Measurements from ENCODE around the gene HCRTR2.
"Not testable (repeated sequence)": the region's sequence is repeated elsewhere in the genome, so short reads cannot be mapped to it uniquely, and the experiment has no call there.

HCRTR2 gene

DNA sequence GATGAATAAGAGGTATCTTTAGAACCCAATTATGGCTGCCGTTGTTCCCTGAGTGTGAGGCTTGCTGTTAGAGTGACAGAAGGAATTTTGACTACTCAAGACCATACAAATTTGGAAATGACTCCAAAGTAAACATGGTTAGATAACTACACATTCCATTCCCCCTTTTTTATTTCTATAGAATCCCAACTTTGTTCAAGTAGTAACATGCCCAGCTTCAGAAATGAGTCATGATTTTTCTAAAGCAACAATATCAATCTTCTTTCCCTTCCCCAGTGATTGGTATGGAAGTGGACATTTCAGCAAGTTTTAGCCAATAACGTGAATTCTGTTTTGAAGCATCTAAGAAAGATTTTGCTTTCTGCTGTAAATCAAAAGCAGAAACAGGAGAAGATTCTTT is 37.8 kb downstream of the HCRTR2 start:
- no peaks in the 10 kb centered on the region for H3K9me3 ChIP-seq (ENCODE audit: control insufficient read depth, low read length)
- H3K4me3 ChIP-seq (ENCODE audit: insufficient read depth, low read depth, low read length) = no peak overlapping the region
- no peaks in the 10 kb centered on the region for H3K27me3 ChIP-seq (ENCODE audit: control insufficient read depth, insufficient read depth, low read length, poor library complexity, severe bottlenecking)
- 85 to 96% methylated on average over 2 of the region's 2 CpGs for WGBS, 2 experiments
- H3K4me1 ChIP-seq (ENCODE audit: control insufficient read depth, insufficient read depth, low read length) = no peaks in the 10 kb centered on the region
- H3K27ac ChIP-seq (ENCODE audit: insufficient read depth, low read depth, low read length, poor library complexity, severe bottlenecking) = no peak overlapping the region
- no peaks in the 10 kb centered on the region for H3K36me3 ChIP-seq (ENCODE audit: control insufficient read depth, insufficient read depth, low read length)

- H3K27me3 ChIP-seq (ENCODE audit: control insufficient read depth, insufficient read depth, low read length, poor library complexity, severe bottlenecking) = no peaks in the 10 kb centered on the region
- no peaks in the 10 kb centered on the region for H3K36me3 ChIP-seq (ENCODE audit: control insufficient read depth, insufficient read depth, low read length)
- no peaks in the 10 kb centered on the region for H3K4me1 ChIP-seq (ENCODE audit: control insufficient read depth, insufficient read depth, low read length)
- H3K27ac ChIP-seq (ENCODE audit: insufficient read depth, low read depth, low read length, poor library complexity, severe bottlenecking) = no peak overlapping the region
- no peaks in the 10 kb centered on the region for H3K9me3 ChIP-seq (ENCODE audit: control insufficient read depth, low read length)
- H3K4me3 ChIP-seq (ENCODE audit: insufficient read depth, low read depth, low read length) = no peak overlapping the region
- WGBS, 2 experiments = 95 to 100% methylated on average over 1 to 2 of the region's 3 CpGs
These were observed 46.6 kb downstream of the HCRTR2 start for GRCh38 chr6:55220961-55221360.

DNA sequence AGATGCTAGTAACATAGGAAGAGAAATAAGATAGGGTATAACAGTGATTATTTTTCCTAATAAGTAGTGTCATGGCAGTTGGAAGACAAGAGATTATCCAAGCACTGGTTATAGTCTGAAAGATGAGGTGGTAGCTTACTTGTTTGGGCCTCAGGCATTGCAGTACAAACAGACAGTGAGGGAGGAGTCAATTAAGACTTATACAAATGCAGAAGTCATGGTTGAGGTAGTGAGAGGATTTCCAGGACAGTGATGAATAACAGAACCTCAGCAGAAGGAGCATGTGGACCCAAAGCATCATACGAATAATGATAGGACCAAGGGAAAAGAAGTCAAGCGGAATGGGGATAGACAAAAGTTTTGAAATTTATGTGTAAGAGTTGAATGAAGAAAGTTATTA is 53.5 kb downstream of the HCRTR2 start:
- Histone ChIP-seq H3K4me1 (ENCODE audit: control insufficient read depth, insufficient read depth, low read length) (no peaks in the 10 kb centered on the region), H3K9me3 (ENCODE audit: control insufficient read depth, low read length) (no peaks in the 10 kb centered on the region), H3K4me3 (ENCODE audit: insufficient read depth, low read depth, low read length) (no peak overlapping the region), H3K27ac (ENCODE audit: insufficient read depth, low read depth, low read length, poor library complexity, severe bottlenecking) (no peak overlapping the region), H3K36me3 (ENCODE audit: control insufficient read depth, insufficient read depth, low read length) (no peaks in the 10 kb centered on the region), H3K27me3 (ENCODE audit: control insufficient read depth, insufficient read depth, low read length, poor library complexity, severe bottlenecking) (no peaks in the 10 kb centered on the region)
- WGBS, 2 experiments = 58 to 72% methylated on average over 2 of the region's 2 CpGs

DNA sequence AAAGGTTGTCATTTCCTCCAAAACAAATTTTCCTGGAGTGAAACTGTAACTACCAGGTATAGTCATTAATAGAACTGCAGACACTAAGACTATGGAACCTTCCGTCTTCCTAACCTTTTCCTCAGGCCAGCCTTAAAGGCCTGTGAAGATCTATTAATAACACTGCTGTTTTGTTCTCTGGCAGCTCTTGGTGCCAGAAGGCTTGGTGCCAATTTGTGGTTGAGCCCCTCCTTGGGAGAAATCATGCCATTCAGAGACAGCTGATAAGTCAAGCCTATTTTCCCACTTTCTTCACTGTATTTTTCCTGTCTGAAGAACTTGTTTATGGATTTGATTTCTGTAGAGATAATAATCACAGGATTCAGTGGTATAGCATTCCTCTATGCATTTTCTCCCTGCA is 64.8 kb downstream of the HCRTR2 start:
- Histone ChIP-seq H3K27ac (ENCODE audit: insufficient read depth, low read depth, low read length, poor library complexity, severe bottlenecking) (no peak overlapping the region), H3K4me1 (ENCODE audit: control insufficient read depth, insufficient read depth, low read length) (no peaks in the 10 kb centered on the region), H3K4me3 (ENCODE audit: insufficient read depth, low read depth, low read length) (no peak overlapping the region), H3K36me3 (ENCODE audit: control insufficient read depth, insufficient read depth, low read length) (no peaks in the 10 kb centered on the region), H3K27me3 (ENCODE audit: control insufficient read depth, insufficient read depth, low read length, poor library complexity, severe bottlenecking) (no peaks in the 10 kb centered on the region), H3K9me3 (ENCODE audit: control insufficient read depth, low read length) (no peaks in the 10 kb centered on the region)
- WGBS, 2 experiments = 94 to 100% methylated on average over 1 of the region's 1 CpG

GRCh38 chr6:55240975-55241605 is 66.8 kb downstream of the HCRTR2 start:
- not testable (repeated sequence) for H3K4me3 ChIP-seq (ENCODE audit: insufficient read depth, low read depth, low read length); H3K9me3 ChIP-seq (ENCODE audit: control insufficient read depth, low read length); H3K27me3 ChIP-seq (ENCODE audit: control insufficient read depth, insufficient read depth, low read length, poor library complexity, severe bottlenecking); H3K4me1 ChIP-seq (ENCODE audit: control insufficient read depth, insufficient read depth, low read length); H3K27ac ChIP-seq (ENCODE audit: insufficient read depth, low read depth, low read length, poor library complexity, severe bottlenecking); H3K36me3 ChIP-seq (ENCODE audit: control insufficient read depth, insufficient read depth, low read length)
- WGBS, 2 experiments = 61% methylated on average over 2 of the region's 6 CpGs; no CpG with 5 or more reads in 1 of the 2 experiments

DNA sequence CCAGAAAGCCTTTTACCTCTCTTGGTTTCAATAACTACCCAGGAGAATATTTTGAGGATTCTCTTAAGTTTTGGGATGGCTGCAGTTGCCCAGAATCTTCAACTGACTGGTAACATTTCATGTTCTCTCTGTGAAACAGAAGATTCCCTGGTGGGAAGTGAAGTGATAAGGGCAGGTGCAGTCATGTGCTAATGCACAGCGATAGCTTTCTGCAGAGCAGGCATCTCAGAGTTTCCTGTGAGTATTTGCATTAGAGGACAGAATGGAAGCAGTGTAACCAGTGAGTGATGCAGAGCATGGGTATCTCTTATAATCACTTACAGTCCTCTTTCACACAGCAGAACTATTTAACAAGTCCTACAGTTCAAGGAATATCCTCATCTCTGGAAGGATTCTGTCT is 76.1 kb downstream of the HCRTR2 start:
- Histone ChIP-seq H3K4me1 (ENCODE audit: control insufficient read depth, insufficient read depth, low read length) (no peaks in the 10 kb centered on the region), H3K4me3 (ENCODE audit: insufficient read depth, low read depth, low read length) (no peak overlapping the region), H3K27ac (ENCODE audit: insufficient read depth, low read depth, low read length, poor library complexity, severe bottlenecking) (no peak overlapping the region), H3K27me3 (ENCODE audit: control insufficient read depth, insufficient read depth, low read length, poor library complexity, severe bottlenecking) (no peaks in the 10 kb centered on the region), H3K9me3 (ENCODE audit: control insufficient read depth, low read length) (no peaks in the 10 kb centered on the region), H3K36me3 (ENCODE audit: control insufficient read depth, insufficient read depth, low read length) (no peaks in the 10 kb centered on the region)
- WGBS, 2 experiments = 14 to 19% methylated on average over 1 of the region's 1 CpG

- Histone ChIP-seq H3K27ac (ENCODE audit: insufficient read depth, low read depth, low read length, poor library complexity, severe bottlenecking) (no peak overlapping the region), H3K9me3 (ENCODE audit: control insufficient read depth, low read length) (no peaks in the 10 kb centered on the region), H3K36me3 (ENCODE audit: control insufficient read depth, insufficient read depth, low read length) (no peaks in the 10 kb centered on the region), H3K27me3 (ENCODE audit: control insufficient read depth, insufficient read depth, low read length, poor library complexity, severe bottlenecking) (no peaks in the 10 kb centered on the region), H3K4me1 (ENCODE audit: control insufficient read depth, insufficient read depth, low read length) (no peaks in the 10 kb centered on the region), H3K4me3 (ENCODE audit: insufficient read depth, low read depth, low read length) (no peak overlapping the region)
- WGBS, 2 experiments = 86 to 88% methylated on average over 9 to 10 of the region's 10 CpGs
These were observed 80.8 kb downstream of the HCRTR2 start for GRCh38 chr6:55255113-55255512.

DNA sequence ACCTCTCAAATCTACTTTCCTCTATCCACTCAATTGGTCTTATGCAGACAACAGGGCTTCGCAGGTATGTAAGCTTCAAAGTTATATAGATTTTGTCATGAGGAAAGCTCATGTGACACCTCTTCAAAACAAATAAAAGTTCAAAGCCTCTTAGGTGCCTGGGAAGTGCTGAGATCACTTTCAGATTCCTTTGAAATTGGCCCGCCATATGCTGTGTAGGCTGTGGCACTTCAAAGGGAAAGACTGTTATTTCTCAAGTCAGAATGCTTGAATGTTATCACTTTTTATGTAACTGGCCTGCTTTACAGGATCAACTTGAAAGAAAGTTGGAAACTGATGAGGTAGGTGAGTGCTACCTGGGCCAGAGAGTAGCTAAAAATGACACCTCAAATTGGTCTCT is 85.9 kb downstream of the HCRTR2 start:
- H3K9me3 ChIP-seq (ENCODE audit: control insufficient read depth, low read length) = no peaks in the 10 kb centered on the region
- H3K27me3 ChIP-seq (ENCODE audit: control insufficient read depth, insufficient read depth, low read length, poor library complexity, severe bottlenecking) = no peaks in the 10 kb centered on the region
- no peaks in the 10 kb centered on the region for H3K36me3 ChIP-seq (ENCODE audit: control insufficient read depth, insufficient read depth, low read length)
- no peak overlapping the region for H3K27ac ChIP-seq (ENCODE audit: insufficient read depth, low read depth, low read length, poor library complexity, severe bottlenecking)
- H3K4me3 ChIP-seq (ENCODE audit: insufficient read depth, low read depth, low read length) = no peak overlapping the region
- WGBS, 2 experiments = 99 to 100% methylated on average over 1 to 2 of the region's 2 CpGs
- H3K4me1 ChIP-seq (ENCODE audit: control insufficient read depth, insufficient read depth, low read length) = no peaks in the 10 kb centered on the region

DNA sequence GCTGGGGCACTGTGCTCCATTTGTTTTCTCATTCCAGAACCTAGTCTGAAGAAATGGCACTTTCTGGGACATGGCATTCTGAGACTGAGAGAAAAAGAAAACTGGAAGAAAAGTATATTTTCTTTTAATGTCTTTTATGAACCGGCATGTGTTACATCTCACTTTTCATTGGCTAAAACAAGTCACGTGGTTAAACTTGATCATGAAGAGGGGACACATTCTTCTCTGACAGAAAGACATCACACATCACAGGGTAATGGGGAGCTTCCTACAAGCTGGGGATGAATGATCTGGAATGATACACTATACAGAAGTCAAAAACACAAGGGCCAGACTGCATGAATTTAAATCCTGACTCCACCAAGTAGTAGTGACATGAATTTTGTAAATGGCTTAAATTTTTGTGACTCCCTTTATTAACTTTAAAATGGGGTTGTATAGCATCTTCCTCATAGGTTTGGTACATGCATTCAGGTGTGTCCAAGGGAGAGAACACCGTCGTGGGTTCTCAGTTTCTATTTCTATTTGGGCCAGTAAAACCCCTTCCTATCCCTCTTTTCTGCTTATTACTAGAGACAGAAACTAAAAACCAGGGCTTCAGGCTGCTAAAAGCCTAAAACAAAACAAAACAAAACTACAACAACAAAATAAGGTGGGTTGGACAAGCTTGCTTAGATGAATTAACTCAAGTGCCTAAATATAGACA is 91.2 kb downstream of the HCRTR2 start:
- no peaks in the 10 kb centered on the region for H3K36me3 ChIP-seq (ENCODE audit: control insufficient read depth, insufficient read depth, low read length)
- no peaks in the 10 kb centered on the region for H3K9me3 ChIP-seq (ENCODE audit: control insufficient read depth, low read length)
- no peaks in the 10 kb centered on the region for H3K27me3 ChIP-seq (ENCODE audit: control insufficient read depth, insufficient read depth, low read length, poor library complexity, severe bottlenecking)
- no peak overlapping the region for H3K4me3 ChIP-seq (ENCODE audit: insufficient read depth, low read depth, low read length)
- no peak overlapping the region for H3K27ac ChIP-seq (ENCODE audit: insufficient read depth, low read depth, low read length, poor library complexity, severe bottlenecking)
- H3K4me1 ChIP-seq (ENCODE audit: control insufficient read depth, insufficient read depth, low read length) = no peaks in the 10 kb centered on the region
- 94 to 97% methylated on average over 4 of the region's 4 CpGs for WGBS, 2 experiments

- Histone ChIP-seq H3K4me1 (ENCODE audit: control insufficient read depth, insufficient read depth, low read length) (no peaks in the 10 kb centered on the region), H3K4me3 (ENCODE audit: insufficient read depth, low read depth, low read length) (no peak overlapping the region), H3K9me3 (ENCODE audit: control insufficient read depth, low read length) (no peaks in the 10 kb centered on the region), H3K27ac (ENCODE audit: insufficient read depth, low read depth, low read length, poor library complexity, severe bottlenecking) (no peak overlapping the region), H3K27me3 (ENCODE audit: control insufficient read depth, insufficient read depth, low read length, poor library complexity, severe bottlenecking) (no peaks in the 10 kb centered on the region), H3K36me3 (ENCODE audit: control insufficient read depth, insufficient read depth, low read length) (no peaks in the 10 kb centered on the region)
- WGBS, 2 experiments = 97 to 100% methylated on average over 2 of the region's 2 CpGs
These were observed 92.6 kb downstream of the HCRTR2 start for GRCh38 chr6:55266896-55267295.

All from ectodermal cell (in vitro differentiated cells).